CD14-positive monocyte (primary cell): ENCODE measurements around the gene ZFP1. TPM values are rescaled to one million over a fixed set of nuclear protein-coding genes. Genes with fewer than 3 reads are reported as not detected.
"Not testable (repeated sequence)": the region's sequence is repeated elsewhere in the genome, so short reads cannot be mapped to it uniquely, and the experiment has no call there.

Source experiments
- DNase-seq, 3 donors: peaks; one replicate each; pipeline ENCODE4 v3.0.0-alpha.2; 2011 to 2022
- H2AFZ ChIP-seq: 2 replicates; pipeline ENCODE4 v1.6.0; 2012; ENCODE audit warnings: mild to moderate bottlenecking, low read depth, low read length, inconsistent platforms; ENCODE audit not compliant: insufficient read depth, poor library complexity, severe bottlenecking
- H3K27ac ChIP-seq, 2 donors: 1 replicate in 1 of 2; 2 replicates in 1 of 2; pipeline ENCODE4 v1.5.1; 2012 to 2013; ENCODE audit warnings: low read length in 2 of 2, control low read depth in 1 of 2, inconsistent platforms in 1 of 2, low read depth in 1 of 2, mild to moderate bottlenecking in 1 of 2
- H3K27me3 ChIP-seq, 2 donors: one replicate each; pipeline versions ENCODE4 v1.6.0 to v1.6.1; 2011 to 2013; ENCODE audit warnings: low read length in 2 of 2; ENCODE audit not compliant: control insufficient read depth in 2 of 2, insufficient read depth in 2 of 2
- H3K36me3 ChIP-seq, 2 donors: replicated peaks in 1 of 2; 1 replicate in 1 of 2; 2 replicates in 1 of 2; pipeline versions ENCODE4 v1.5.1 to v1.6.1; 2012 to 2013; ENCODE audit warnings: low read length in 2 of 2, control low read depth in 1 of 2, inconsistent platforms in 1 of 2, mild to moderate bottlenecking in 1 of 2; ENCODE audit not compliant: insufficient read depth in 2 of 2, control insufficient read depth in 1 of 2
- H3K4me1 ChIP-seq, 2 donors: 1 replicate in 1 of 2; 2 replicates in 1 of 2; pipeline versions ENCODE4 v1.5.1 to v1.6.1; 2012 to 2013; ENCODE audit warnings: low read length in 2 of 2, control low read depth in 1 of 2, inconsistent platforms in 1 of 2, mild to moderate bottlenecking in 1 of 2, moderate library complexity in 1 of 2; ENCODE audit not compliant: insufficient read depth in 2 of 2, control insufficient read depth in 1 of 2
- H3K4me2 ChIP-seq: replicated peaks from 2 replicates; pipeline ENCODE3; 2012; ENCODE audit warnings: low read length, moderate library complexity, mild to moderate bottlenecking; ENCODE audit not compliant: poor library complexity, severe bottlenecking; ENCODE audit errors: extremely low read depth
- H3K4me3 ChIP-seq, 3 experiments: fragments of 200-600 bp in 1 of 3; sonication (generic) in 1 of 3; replicated peaks in 1 of 3; 1 replicate in 2 of 3; 2 replicates in 1 of 3; pipeline ENCODE4 v1.5.1; 2011 to 2013; ENCODE audit warnings: low read length in 3 of 3, mild to moderate bottlenecking in 3 of 3, control low read depth in 2 of 3, low read depth in 2 of 3, inconsistent platforms in 1 of 3, moderate library complexity in 1 of 3
- H3K79me2 ChIP-seq: 2 replicates; pipeline ENCODE4 v1.6.0; 2012; ENCODE audit warnings: mild to moderate bottlenecking, control low read depth, inconsistent platforms, low read length, moderate library complexity; ENCODE audit not compliant: insufficient read depth
- H3K9ac ChIP-seq: 2 replicates; pipeline ENCODE4 v1.6.0; 2017; ENCODE audit warnings: low read length, mild to moderate bottlenecking; ENCODE audit not compliant: insufficient read depth, poor library complexity, severe bottlenecking
- H3K9me3 ChIP-seq, 2 donors: replicated peaks in 1 of 2; 1 replicate in 1 of 2; 2 replicates in 1 of 2; pipeline versions ENCODE4 v1.5.1 to v1.6.1; 2012 to 2013; ENCODE audit warnings: low read length in 2 of 2, control low read depth in 1 of 2; ENCODE audit not compliant: control insufficient read depth in 1 of 2, insufficient read depth in 1 of 2
- H4K20me1 ChIP-seq: 2 replicates; pipeline ENCODE4 v1.6.0; 2012; ENCODE audit warnings: mild to moderate bottlenecking, low read length, control low read depth, moderate library complexity; ENCODE audit not compliant: insufficient read depth
- H3K27ac Mint-ChIP-seq, 7 donors: one replicate each; pipeline ENCODE4 v1.8.0; 2020; ENCODE audit warnings: mild to moderate bottlenecking in 7 of 7, mixed read lengths in 7 of 7, moderate library complexity in 6 of 7, inconsistent platforms in 2 of 7
- H3K27me3 Mint-ChIP-seq, 3 donors: one replicate each; pipeline ENCODE4 v1.8.0; 2021 to 2022; ENCODE audit warnings: low read depth in 3 of 3, mild to moderate bottlenecking in 3 of 3, mixed read lengths in 3 of 3, moderate library complexity in 3 of 3, inconsistent platforms in 1 of 3
- H3K36me3 Mint-ChIP-seq, 2 donors: one replicate each; pipeline ENCODE4 v1.8.0; 2020; ENCODE audit warnings: mixed read lengths in 2 of 2, inconsistent platforms in 1 of 2, mild to moderate bottlenecking in 1 of 2
- H3K4me1 Mint-ChIP-seq: one replicate; pipeline ENCODE4 v1.8.0; 2020; ENCODE audit warnings: mild to moderate bottlenecking, mixed read lengths
- H3K4me3 Mint-ChIP-seq, 2 donors: one replicate each; pipeline ENCODE4 v1.8.0; 2020; ENCODE audit warnings: mild to moderate bottlenecking in 2 of 2, mixed read lengths in 2 of 2, moderate library complexity in 1 of 2
- H3K9me3 Mint-ChIP-seq, 7 donors: one replicate each; pipeline ENCODE4 v1.8.0; 2020 to 2022; ENCODE audit warnings: mixed read lengths in 7 of 7, mild to moderate bottlenecking in 6 of 7, moderate library complexity in 6 of 7, inconsistent platforms in 2 of 7
- CTCF ChIP-seq: fragments of 200-600 bp; IDR thresholded peaks from one replicate; pipeline ENCODE4 v1.8.0; 2022; ENCODE audit warnings: antibody characterized with exemption, mild to moderate bottlenecking
- WGBS: methylation state at CpG from one replicate; pipeline ENCODE4 v1.1.5; 2013; ENCODE audit warnings: missing lambda C conversion rate; ENCODE audit not compliant: insufficient coverage; 5-methylcytosine and 5-hydroxymethylcytosine counted together
- intact Hi-C, 2 donors: fragments of 100-400 bp; cut with micrococcal nuclease; formaldehyde crosslinking; loops; one replicate each; pipeline versions ENCODE4 v1.15.0 to v1.15.1; 2023
- polyA plus RNA-seq, 3 donors: library from polyadenylated mRNA; depleted of rRNA in 1 of 3; unstranded in 2 of 3; stranded (reverse) in 1 of 3; fragments of 300-500 nt in 2 of 3; fragments of >200 nt in 1 of 3; fragmentation: Illumina TruSeq in 2 of 3; gene quantifications; 1 replicate in 2 of 3; 2 replicates in 1 of 3; pipeline ENCODE4 v1.2.3, GENCODE V29; 2012 to 2021

Gene ZFP1
- polyA plus RNA-seq, 3 donors = 1.8 to 4.0 (median 3.4) TPM

DNA sequence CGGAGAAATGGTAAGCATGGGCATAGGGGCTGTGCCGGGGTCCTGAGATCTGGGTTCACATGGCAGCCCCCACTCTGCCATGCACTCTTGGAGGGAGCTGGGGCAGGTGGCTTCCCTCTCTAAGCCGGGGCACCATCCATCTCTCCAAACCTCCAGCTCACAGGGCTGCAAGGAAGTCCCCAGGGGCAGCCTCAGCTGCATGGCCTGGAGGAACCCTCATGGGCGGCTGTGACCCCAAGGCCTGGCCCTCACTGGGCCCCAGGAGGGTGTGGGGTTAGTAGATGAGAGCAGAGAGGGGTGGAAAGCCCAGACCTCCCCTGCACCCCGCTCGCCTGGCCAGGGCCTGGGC, 56.1 kb downstream of the ZFP1 start:
- no peak for DNase-seq
- Histone ChIP-seq H3K79me2 (no peaks in the 10 kb centered on the region), H3K4me3 (no peak overlapping the region), H3K9me3 (no peaks in the 10 kb centered on the region), H3K4me2 (no peak overlapping the region), H3K9ac (no peak overlapping the region), H3K27me3 (peaks cover 0 to 33% of the 10 kb centered on the region in 2 donors), H2AFZ (no peak overlapping the region), H3K4me1 (no peaks in the 10 kb centered on the region), H3K27ac (no peak overlapping the region), H4K20me1 (no peaks in the 10 kb centered on the region), H3K36me3 (no peaks in the 10 kb centered on the region)
- H3K4me1 Mint-ChIP-seq = peaks cover 4% of the 10 kb centered on the region
- no peak for TF ChIP-seq CTCF
- peaks cover 51 to 75% (median 56%) of the 10 kb centered on the region in 3 donors for H3K27me3 Mint-ChIP-seq
- H3K36me3 Mint-ChIP-seq = no peaks in the 10 kb centered on the region
- no peak overlapping the region for H3K27ac Mint-ChIP-seq
- intact Hi-C loops = no loop called here
- no peak overlapping the region for H3K4me3 Mint-ChIP-seq
- peaks cover 0 to 3% (median 0%) of the 10 kb centered on the region in 7 donors for H3K9me3 Mint-ChIP-seq
- no CpG with 5 or more reads among the region's 6 CpGs for WGBS

DNA sequence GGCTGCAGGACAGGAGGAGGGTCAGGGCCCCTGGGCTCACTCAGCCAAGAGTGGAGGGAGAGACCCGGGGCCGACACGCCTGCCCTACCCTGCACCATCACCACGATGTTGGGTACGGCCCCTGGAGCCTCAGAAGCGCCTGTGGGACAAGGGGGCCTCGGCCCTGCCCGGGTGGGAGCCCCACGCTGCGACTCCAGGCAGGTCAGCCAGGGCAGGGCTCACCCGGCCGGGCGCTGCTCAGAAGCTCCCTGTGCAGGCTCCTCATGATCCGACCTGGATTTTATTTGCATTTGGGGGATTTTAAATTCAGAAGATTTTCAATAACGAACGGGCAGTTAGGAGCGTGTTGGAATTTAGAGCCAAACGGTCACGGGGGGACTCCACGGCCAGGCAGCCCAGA, 56.6 kb downstream of the ZFP1 start:
- intact Hi-C loops, H3K79me2 ChIP-seq, H3K4me1 Mint-ChIP-seq, H3K4me3 Mint-ChIP-seq, H3K27ac ChIP-seq, H3K4me2 ChIP-seq, H2AFZ ChIP-seq, H3K36me3 Mint-ChIP-seq, H3K9me3 ChIP-seq, H3K4me1 ChIP-seq, H3K4me3 ChIP-seq, H4K20me1 ChIP-seq, H3K9ac ChIP-seq, H3K9me3 Mint-ChIP-seq, H3K36me3 ChIP-seq, H3K27ac Mint-ChIP-seq, DNase-seq: not testable (repeated sequence)
- H3K27me3 Mint-ChIP-seq = peaks cover 49 to 72% (median 53%) of the 10 kb centered on the region in 3 donors
- no CpG with 5 or more reads among the region's 20 CpGs for WGBS
- peaks cover 0 to 30% of the 10 kb centered on the region in 2 donors for H3K27me3 ChIP-seq

DNA sequence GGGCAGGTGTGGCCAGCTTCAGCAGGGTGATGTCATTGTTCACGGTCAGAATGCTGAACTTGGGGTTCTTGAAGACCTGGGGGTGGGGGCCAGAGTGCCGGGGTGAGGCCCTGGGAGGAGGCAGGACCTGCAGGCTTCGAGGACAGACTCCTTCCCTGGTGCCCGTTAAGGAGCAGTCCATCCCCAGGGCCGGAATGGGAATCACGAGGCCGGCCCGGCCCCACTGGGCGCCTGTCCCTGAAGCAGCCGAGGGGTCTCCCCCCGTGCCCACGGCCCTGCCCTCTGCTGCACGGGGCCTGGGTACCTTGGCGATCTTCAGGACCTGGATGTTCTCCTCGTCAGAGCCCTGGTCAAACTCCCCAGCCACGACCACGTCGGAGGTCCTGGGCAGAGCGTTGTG, 57.1 kb downstream of the ZFP1 start:
- intact Hi-C loops, H3K27ac Mint-ChIP-seq, H4K20me1 ChIP-seq, H3K79me2 ChIP-seq, H3K9ac ChIP-seq, H3K4me3 Mint-ChIP-seq, H3K4me1 ChIP-seq, H3K4me2 ChIP-seq, H3K4me3 ChIP-seq, DNase-seq, H3K9me3 ChIP-seq, H2AFZ ChIP-seq, H3K4me1 Mint-ChIP-seq, H3K36me3 Mint-ChIP-seq, H3K9me3 Mint-ChIP-seq, H3K36me3 ChIP-seq, H3K27ac ChIP-seq: not testable (repeated sequence)
- peaks cover 0 to 25% of the 10 kb centered on the region in 2 donors for H3K27me3 ChIP-seq
- H3K27me3 Mint-ChIP-seq = peaks cover 46 to 71% (median 50%) of the 10 kb centered on the region in 3 donors
- WGBS = no CpG with 5 or more reads among the region's 19 CpGs

GRCh38 chr16:75205961-75206748, 57.8 kb downstream of the ZFP1 start:
- 89% methylated on average over 7 of the region's 25 CpGs for WGBS
- H3K27me3 ChIP-seq = peaks cover 0 to 22% of the 10 kb centered on the region in 2 donors
- H3K4me3 ChIP-seq, H3K9ac ChIP-seq, H3K79me2 ChIP-seq, H3K4me1 ChIP-seq, H3K27ac Mint-ChIP-seq, H3K36me3 Mint-ChIP-seq, H2AFZ ChIP-seq, H3K4me3 Mint-ChIP-seq, H3K36me3 ChIP-seq, H4K20me1 ChIP-seq, H3K9me3 ChIP-seq, DNase-seq, H3K4me2 ChIP-seq, H3K4me1 Mint-ChIP-seq, H3K9me3 Mint-ChIP-seq, H3K27ac ChIP-seq: not testable (repeated sequence)
- peaks cover 43 to 69% (median 46%) of the 10 kb centered on the region in 3 donors for H3K27me3 Mint-ChIP-seq
- intact Hi-C loops = loop anchor here in 1 of 2 donors (2.0 kb wide), 1 partner anchor 19 kb away; no protein-coding TSS in a partner anchor
